Thoracic aorta (tissue), 2 donors: ENCODE results near the gene SORBS2. TPM values are rescaled to one million over a fixed set of nuclear protein-coding genes. Genes with fewer than 3 reads are reported as not detected.

Experiments used
- ATAC-seq: fragments of 150-250 bp; one replicate; pipeline ENCODE4 v1.8.0; 2017; ENCODE audit warnings: low read depth; ENCODE audit not compliant: insufficient number of reproducible peaks, low FRiP score
- DNase-seq: peaks from one replicate; pipeline ENCODE4 v3.0.0-alpha.2; 2020; ENCODE audit warnings: low spot score
- H3K27ac ChIP-seq, 2 donors: fragments of 200-600 bp; sonication (generic); 1 replicate in 1 of 2; 2 replicates in 1 of 2; pipeline ENCODE4 v1.5.1; 2016; ENCODE audit warnings: mild to moderate bottlenecking in 2 of 2, moderate library complexity in 2 of 2
- H3K27me3 ChIP-seq: fragments of 200-600 bp; sonication (generic); replicated peaks from 2 replicates; pipeline ENCODE4 v1.6.0; 2016; ENCODE audit warnings: mild to moderate bottlenecking; ENCODE audit not compliant: insufficient read depth
- H3K36me3 ChIP-seq: fragments of 200-600 bp; sonication (generic); one replicate; pipeline ENCODE4 v1.5.1; 2016
- H3K4me1 ChIP-seq, 2 donors: fragments of 200-600 bp; sonication (generic); 1 replicate in 1 of 2; 2 replicates in 1 of 2; pipeline versions ENCODE4 v1.5.1 to v1.6.0; 2016; ENCODE audit warnings: low read depth in 2 of 2, mild to moderate bottlenecking in 1 of 2; ENCODE audit not compliant: control insufficient read depth in 1 of 2
- H3K4me3 ChIP-seq: fragments of 200-600 bp; sonication (generic); 2 replicates; pipeline ENCODE4 v1.5.1; 2016; ENCODE audit warnings: mild to moderate bottlenecking
- H3K9me3 ChIP-seq: fragments of 200-600 bp; sonication (generic); 2 replicates; pipeline ENCODE4 v1.5.1; 2016
- CTCF ChIP-seq: fragments of 200-600 bp; sonication (generic); IDR thresholded peaks from one replicate; pipeline ENCODE4 v1.5.1; 2019; ENCODE audit warnings: antibody characterized with exemption
- total RNA-seq, 2 donors: library from RNA; depleted of rRNA; stranded (reverse); fragments of >200 nt; gene quantifications; one replicate each; pipeline versions ENCODE4 v1.1.0 to v1.2.3, GENCODE V29; 2016

Gene SORBS2
- total RNA-seq, 2 donors from 2014 or later, result 268 to 443 TPM

GRCh38 chr4:185773419-185773818 is 38.6 kb downstream of the SORBS2 start:
- no peaks in the 10 kb centered on the region for H3K9me3 ChIP-seq
- H3K27me3 ChIP-seq, result no peaks in the 10 kb centered on the region
- no peak for ATAC-seq
- no peak for DNase-seq
- H3K4me1 ChIP-seq, result peaks cover 8 to 44% of the 10 kb centered on the region in 2 donors
- no peaks in the 10 kb centered on the region for H3K36me3 ChIP-seq
- peak overlapping the region; percentile 71 to 74 for H3K27ac ChIP-seq
- peak overlapping the region; percentile 72 for H3K4me3 ChIP-seq
- TF ChIP-seq CTCF, result no peak

- no peak for TF ChIP-seq CTCF
- Histone ChIP-seq H3K9me3 (no peaks in the 10 kb centered on the region), H3K4me3 (peak overlapping the region; percentile 72), H3K4me1 (peaks cover 8 to 44% of the 10 kb centered on the region in 2 donors), H3K27me3 (no peaks in the 10 kb centered on the region), H3K27ac (peak overlapping the region; percentile 71 to 74), H3K36me3 (no peaks in the 10 kb centered on the region)
- no peak for ATAC-seq
- no peak for DNase-seq
These were observed 39.5 kb downstream of the SORBS2 start for GRCh38 chr4:185772391-185773093.

- Histone ChIP-seq H3K4me3 (peak overlapping the region; percentile 72), H3K9me3 (no peaks in the 10 kb centered on the region), H3K4me1 (peaks cover 8 to 44% of the 10 kb centered on the region in 2 donors), H3K27me3 (no peaks in the 10 kb centered on the region), H3K36me3 (no peaks in the 10 kb centered on the region), H3K27ac (peak overlapping the region; percentile 71 to 74)
- no peak for TF ChIP-seq CTCF
- DNase-seq, result no peak
- ATAC-seq, result no peak
These were observed 40.1 kb downstream of the SORBS2 start for GRCh38 chr4:185771711-185772390.

- ATAC-seq, result no peak
- no peak for TF ChIP-seq CTCF
- H3K27me3 ChIP-seq, result no peaks in the 10 kb centered on the region
These were observed 44.5 kb downstream of the SORBS2 start for GRCh38 chr4:185767528-185767927.

GRCh38 chr4:185764876-185765275 is 47.1 kb downstream of the SORBS2 start:
- no peak overlapping the region for H3K4me3 ChIP-seq
- no peaks in the 10 kb centered on the region for H3K9me3 ChIP-seq
- H3K36me3 ChIP-seq, result no peaks in the 10 kb centered on the region
- H3K27ac ChIP-seq, result no peak overlapping the region
- ATAC-seq (no peak), DNase-seq (no peak)
- no peak for TF ChIP-seq CTCF
- peaks cover 0 to 10% of the 10 kb centered on the region in 2 donors for H3K4me1 ChIP-seq
- H3K27me3 ChIP-seq, result no peaks in the 10 kb centered on the region

More at GRCh38 chr4:185767528-185767927, 44.5 kb downstream of the SORBS2 start:
- Histone ChIP-seq H3K4me3 (no peak overlapping the region), H3K4me1 (peaks cover 5 to 14% of the 10 kb centered on the region in 2 donors), H3K27ac (no peak overlapping the region), H3K36me3 (no peaks in the 10 kb centered on the region), H3K9me3 (no peaks in the 10 kb centered on the region)
- no peak for DNase-seq
